ENCODE data around the gene CTNNA2. TPM values are rescaled to one million over a fixed set of nuclear protein-coding genes. Genes with fewer than 3 reads are reported as not detected.

The CTNNA2 gene
- total and polyA plus RNA-seq, 2 of the 8 experiments (the other 6 are each of a cell fraction or from before 2014, with no cell fraction given), result 3.9 to 9.0 TPM

GRCh38 chr2:80001701-80002101, 488.9 kb downstream of the CTNNA2 start:
- no peak overlapping the region for H4K5ac ChIP-seq (ENCODE audit: insufficient read length, low read depth, low read length)
- H3K23me2 ChIP-seq (ENCODE audit: low read depth, low read length), result no peaks in the 10 kb centered on the region
- no peak overlapping the region for H3K14ac ChIP-seq (ENCODE audit: insufficient read length)
- no peak overlapping the region for H4K8ac ChIP-seq (ENCODE audit: extremely low read depth, insufficient read depth, low read length)
- H3K79me2 ChIP-seq (ENCODE audit: control insufficient read depth in 1 of 2, insufficient read depth in 2 of 2, low read length in 2 of 2), result no peaks in the 10 kb centered on the region
- H3K79me1 ChIP-seq (ENCODE audit: low read depth, low read length), result no peaks in the 10 kb centered on the region
- no peak overlapping the region for H3K23ac ChIP-seq (ENCODE audit: insufficient read length)
- H3K4me3 ChIP-seq (ENCODE audit: extremely low read depth in 1 of 4, insufficient read depth in 2 of 4, low read depth in 3 of 4, low read length in 4 of 4), result no peak overlapping the region
- no peak overlapping the region for H2AK5ac ChIP-seq (ENCODE audit: low read depth, low read length)
- H3K4me2 ChIP-seq (ENCODE audit: insufficient read depth in 1 of 2, low read depth in 2 of 2, low read length in 2 of 2), result no peak overlapping the region
- no peak overlapping the region for H3K18ac ChIP-seq (ENCODE audit: extremely low read depth, low read length)
- H4K20me1 ChIP-seq (replicated peaks in 1 of 2; ENCODE audit: control insufficient read depth in 1 of 2, insufficient read depth in 2 of 2, low read length in 2 of 2), result no peaks in the 10 kb centered on the region
- no peaks in the 10 kb centered on the region for H3K4me1 ChIP-seq (replicated peaks in 1 of 4; ENCODE audit: control insufficient read depth in 3 of 4, insufficient read depth in 4 of 4, low read length in 3 of 4)
- no peak overlapping the region for H2BK5ac ChIP-seq (ENCODE audit: low read depth, low read length)
- no peak overlapping the region for H3K27ac ChIP-seq (ENCODE audit: low read depth, low read length)
- H2AFZ ChIP-seq (ENCODE audit: low read length), result no peak overlapping the region
- H3K36me3 ChIP-seq (ENCODE audit: control insufficient read depth in 2 of 4, insufficient read depth in 4 of 4, low read length in 3 of 4), result no peaks in the 10 kb centered on the region; a peak in 1 of 8 replicates
- H2BK20ac ChIP-seq (ENCODE audit: low read length), result no peak overlapping the region
- no peak overlapping the region for H2BK120ac ChIP-seq (replicated peaks; ENCODE audit: low read depth, low read length)
- H4K91ac ChIP-seq (replicated peaks; ENCODE audit: insufficient read length, low read length), result no peak overlapping the region
- 73% methylated on average over 5 of the region's 5 CpGs; no CpG with 5 or more reads in 1 of the 2 experiments for WGBS, 2 experiments (ENCODE audit: extremely low coverage in 1 of 2, insufficient coverage in 1 of 2, insufficient read length in 1 of 2, insufficient replicate concordance in 2 of 2, low coverage in 1 of 2, low lambda C conversion rate in 2 of 2, missing lambda C conversion rate in 1 of 2)
- no peak for TF ChIP-seq EGR1 (IDR thresholded peaks at IDR 0.05; ENCODE audit: borderline replicate concordance, low read depth, low read length)
- no peak for TF ChIP-seq NRF1 (IDR thresholded peaks at IDR 0.05; ENCODE audit: low read depth, low read length)
- H2BK12ac ChIP-seq (ENCODE audit: low read depth, low read length), result no peak overlapping the region
- no peak overlapping the region for H2BK15ac ChIP-seq (ENCODE audit: low read length)
- ChIA-PET CTCF (ENCODE audit: partially characterized antibody) (interaction anchor here (1.5 kb wide), 1 partner anchor 11 kb away, joined by 3 read pairs; no protein-coding TSS in a partner anchor), POLR2A (ENCODE audit: partially characterized antibody) (no interaction called here)
- H3K9me3 ChIP-seq (ENCODE audit: insufficient read depth in 2 of 2, low read depth in 1 of 2, low read length in 1 of 2), result no peaks in the 10 kb centered on the region
- H3K4ac ChIP-seq (replicated peaks; ENCODE audit: insufficient read length, low read depth, low read length), result no peak overlapping the region
- peaks cover 3 to 6% (median 5%) of the 10 kb centered on the region in 4 experiments; a peak in 5 of 7 replicates for H3K27me3 ChIP-seq (replicated peaks in 1 of 4; ENCODE audit: control insufficient read depth in 3 of 4, extremely low read depth in 1 of 4, insufficient read depth in 3 of 4, low read length in 3 of 4)
- DNase-seq (ENCODE audit: low read depth in 1 of 2, low spot score in 2 of 2) (no peak), FAIRE-seq (no peak)
- H3K56ac ChIP-seq (replicated peaks; ENCODE audit: insufficient read length, low read depth, low read length), result no peak overlapping the region
- no peak overlapping the region for H3K9ac ChIP-seq (replicated peaks in 1 of 4; ENCODE audit: extremely low read depth in 1 of 4, low read depth in 3 of 4, low read length in 3 of 4)

Data from H1 (cell line).